KBM-7 (cell line): ENCODE results near the gene TNS3.

Experiments
- DNase-seq: peaks from one replicate; pipeline ENCODE4 v3.0.0-alpha.2; 2015
- in situ Hi-C: fragments of 300-500 bp; cut with MboI; formaldehyde crosslinking; loops from 2 replicates; pipeline ENCODE4 v1.14.3; 2020; ENCODE audit warnings: low sequenced_read_pairs, low pct_unique_long_range_greater_than_20kb, mixed read lengths

The TNS3 gene

GRCh38 chr7:47373871-47374451 is 207.9 kb downstream of the TNS3 start:
- in situ Hi-C loops = no loop called here
- DNase-seq = no peak

- DNase-seq = no peak
- in situ Hi-C loops = no loop called here
Observed at GRCh38 chr7:47371733-47372368, 210.1 kb downstream of the TNS3 start.

- DNase-seq = no peak
- in situ Hi-C loops = no loop called here
Observed at GRCh38 chr7:47371317-47371716, 210.6 kb downstream of the TNS3 start.

GRCh38 chr7:47370461-47371042 is 211.4 kb downstream of the TNS3 start:
- DNase-seq = no peak
- in situ Hi-C loops = no loop called here

- no peak for DNase-seq
- in situ Hi-C loops = no loop called here
Observed at GRCh38 chr7:47369736-47370135, 212.2 kb downstream of the TNS3 start.

- in situ Hi-C loops = no loop called here
- no peak for DNase-seq
Observed at GRCh38 chr7:47368190-47368812, 213.6 kb downstream of the TNS3 start.

- no peak for DNase-seq
- in situ Hi-C loops = no loop called here
Observed at GRCh38 chr7:47367369-47367768, 214.5 kb downstream of the TNS3 start.

GRCh38 chr7:47366960-47367359 is 215.0 kb downstream of the TNS3 start:
- in situ Hi-C loops = no loop called here
- no peak for DNase-seq

GRCh38 chr7:47366211-47366610 is 215.7 kb downstream of the TNS3 start:
- DNase-seq = no peak

GRCh38 chr7:47362984-47363383 is 218.9 kb downstream of the TNS3 start:
- DNase-seq = no peak

More at GRCh38 chr7:47366211-47366610, 215.7 kb downstream of the TNS3 start:
- in situ Hi-C loops = no loop called here

GRCh38 chr7:47361746-47362215 is 220.1 kb downstream of the TNS3 start:
- in situ Hi-C loops = no loop called here

More at GRCh38 chr7:47362984-47363383, 218.9 kb downstream of the TNS3 start:
- in situ Hi-C loops = no loop called here

GRCh38 chr7:47361236-47361635 is 220.7 kb downstream of the TNS3 start:
- in situ Hi-C loops = no loop called here
- no peak for DNase-seq

More at GRCh38 chr7:47361746-47362215, 220.1 kb downstream of the TNS3 start:
- DNase-seq = no peak

- no peak for DNase-seq
- in situ Hi-C loops = no loop called here
Observed at GRCh38 chr7:47360301-47360900, 221.5 kb downstream of the TNS3 start.

- in situ Hi-C loops = no loop called here
- no peak for DNase-seq
Observed at GRCh38 chr7:47358944-47359588, 222.8 kb downstream of the TNS3 start.

GRCh38 chr7:47358357-47358756 is 223.6 kb downstream of the TNS3 start:
- DNase-seq = no peak
- in situ Hi-C loops = no loop called here

- no peak for DNase-seq
- in situ Hi-C loops = no loop called here
Observed at GRCh38 chr7:47357863-47358262, 224.0 kb downstream of the TNS3 start.

- no peak for DNase-seq
- in situ Hi-C loops = no loop called here
Observed at GRCh38 chr7:47357361-47357760, 224.6 kb downstream of the TNS3 start.

GRCh38 chr7:47356261-47356660 is 225.7 kb downstream of the TNS3 start:
- in situ Hi-C loops = no loop called here
- DNase-seq = no peak

GRCh38 chr7:47355684-47356083 is 226.2 kb downstream of the TNS3 start:
- in situ Hi-C loops = no loop called here
- no peak for DNase-seq
